K562 (cell line): ENCODE data around the gene PPP1R9B. TPM values are rescaled to one million over a fixed set of nuclear protein-coding genes. Genes with fewer than 3 reads are reported as not detected.
A peak's percentile ranks its signal among the peaks of the same experiment; 100 is the strongest.

Experiments used
- ARID4B ChIP-seq: sonication (generic); formaldehyde crosslinking; IDR thresholded peaks from 2 replicates; pipeline ENCODE4 v1.8.0; 2022; ENCODE audit warnings: mild to moderate bottlenecking, missing genetic modification reagents
- EGR1 ChIP-seq: fragments of 450-650 bp; conservative IDR thresholded peaks from 2 replicates; pipeline ENCODE4 v1.6.1; 2017; ENCODE audit warnings: mild to moderate bottlenecking
- EP400 ChIP-seq: fragments of 450-650 bp; IDR thresholded peaks from 2 replicates; pipeline ENCODE4 v1.6.1; 2017; ENCODE audit warnings: antibody characterized with exemption, mild to moderate bottlenecking, moderate library complexity
- RBFOX2 ChIP-seq: fragments of 200-400 bp; formaldehyde crosslinking; IDR thresholded peaks from 2 replicates; pipeline ENCODE4 v1.6.1; 2017; ENCODE audit warnings: low read depth, mild to moderate bottlenecking, low read length, moderate library complexity
- RREB1 ChIP-seq: fragments of 250-450 bp; sonication (Bioruptor Pico); IDR thresholded peaks from 2 replicates; pipeline ENCODE4 v1.4.0; 2020
- SP1 ChIP-seq: sonication (generic); formaldehyde crosslinking; IDR thresholded peaks from 2 replicates; pipeline ENCODE4 v1.8.1; 2022; ENCODE audit warnings: mild to moderate bottlenecking, missing genetic modification reagents
- SPI1 ChIP-seq: IDR thresholded peaks from 2 replicates; pipeline ENCODE4 v1.6.1; 2011; ENCODE audit warnings: low read depth, low read length, control low read depth, borderline replicate concordance
- STAG1 ChIP-seq: sonication (generic); formaldehyde crosslinking; IDR thresholded peaks from 2 replicates; pipeline ENCODE4 v1.5.0; 2020; ENCODE audit warnings: missing genetic modification reagents, borderline replicate concordance
- TEAD4 ChIP-seq, 2 experiments: sonication (generic) in 1 of 2; formaldehyde crosslinking in 1 of 2; IDR thresholded peaks; 2 replicates each; pipeline versions ENCODE4 v1.6.1 to v1.8.0; 2012 to 2022; ENCODE audit warnings: borderline replicate concordance in 1 of 2, inconsistent platforms in 1 of 2, low read length in 1 of 2, mild to moderate bottlenecking in 1 of 2, missing genetic modification reagents in 1 of 2
- ZNF197 ChIP-seq: fragments of 200-800 bp; sonication (Bioruptor generic); IDR thresholded peaks from 2 replicates; pipeline ENCODE4 v1.6.1; 2016; ENCODE audit warnings: low read depth, missing genetic modification characterization, missing compliant biosample characterization
- ZNF282 ChIP-seq: sonication (generic); formaldehyde crosslinking; IDR thresholded peaks from 2 replicates; pipeline ENCODE4 v1.8.1; 2023; ENCODE audit warnings: missing genetic modification reagents
- polyA plus RNA-seq, 8 experiments: library from polyadenylated mRNA; depleted of rRNA in 4 of 8; stranded (reverse) in 5 of 8; unstranded in 3 of 8; fragments of >200 nt; fragmentation: Nextera tagmentation in 2 of 8; fragmentation: Illumina TruSeq in 1 of 8; extraction: Ambion mirVana in 2 of 8; extraction: Trizol in 1 of 8; gene quantifications; 2 replicates each; pipeline versions ENCODE4 v1.2.1 to v1.2.3, GENCODE V29; 2011 to 2014; ENCODE audit warnings: inconsistent platforms in 1 of 8, missing spikeins in 1 of 8
- total RNA-seq, 7 experiments: library from RNA; depleted of rRNA in 6 of 7; stranded (reverse); fragments of >200 nt in 6 of 7; fragmentation: Illumina TruSeq in 2 of 7; extraction: Trizol in 2 of 7; gene quantifications; 2 replicates each; pipeline versions ENCODE4 v1.2.1 to v1.2.3, GENCODE V29; 2011 to 2021; ENCODE audit warnings: low replicate concordance in 1 of 7
- TF ChIP-seq, protein P1 (sequence below): sonication (generic); formaldehyde crosslinking; IDR thresholded peaks from 2 replicates; pipeline ENCODE4 v1.9.0; 2022; ENCODE audit warnings: mild to moderate bottlenecking, missing genetic modification reagents
- TF ChIP-seq, protein P2 (sequence below): sonication (generic); formaldehyde crosslinking; IDR thresholded peaks from 2 replicates; pipeline ENCODE4 v1.8.0; 2022; ENCODE audit warnings: missing genetic modification reagents, mild to moderate bottlenecking, moderate library complexity, borderline replicate concordance

PPP1R9B gene
- total and polyA plus RNA-seq, 9 of the 15 experiments (the other 6 are each of a cell fraction or from before 2014, with no cell fraction given) = 0.10 to 63.5 (median 24.7) TPM

DNA sequence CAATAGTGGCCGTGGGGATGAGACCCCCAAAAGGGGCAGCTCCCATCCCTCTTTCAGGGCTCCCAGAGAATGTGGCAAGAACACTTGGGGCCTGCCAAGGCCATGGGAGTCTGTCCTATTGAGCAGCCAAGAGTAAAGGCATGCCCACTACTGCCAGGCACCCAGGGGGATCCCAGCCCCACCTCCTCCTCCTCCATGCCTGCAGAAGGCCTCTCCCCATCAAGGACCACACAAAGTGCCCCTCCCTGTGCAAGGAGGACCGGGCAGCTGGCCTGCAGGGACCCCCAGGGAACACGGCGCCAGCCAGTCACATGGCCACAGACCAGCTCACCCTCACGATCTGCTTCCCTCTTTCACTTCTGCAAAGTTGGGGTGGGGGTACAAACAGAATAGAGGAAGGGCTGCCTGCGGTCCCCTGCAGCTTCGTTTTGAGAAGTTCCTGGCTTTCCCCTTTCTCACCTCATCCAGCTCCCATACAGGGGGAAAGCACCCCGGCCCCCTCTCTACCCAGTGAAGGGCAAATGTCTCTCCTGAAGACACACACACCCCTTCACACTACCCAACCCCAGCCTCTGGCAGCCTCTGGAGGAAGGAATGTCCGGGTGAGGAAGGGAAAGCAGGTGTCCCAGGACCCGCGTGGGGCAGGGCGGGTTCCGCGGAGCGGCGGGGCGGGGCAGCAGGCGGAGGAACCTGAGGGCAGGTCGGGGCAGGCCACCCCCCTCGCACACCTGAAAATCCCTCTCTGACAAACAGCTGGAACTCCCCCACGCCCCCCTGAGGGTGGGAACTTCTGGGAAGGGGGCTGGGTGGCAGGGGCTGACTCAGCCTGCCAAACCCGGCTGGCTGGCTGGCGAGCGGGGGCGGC is 2.0 kb downstream of the PPP1R9B start (continued):
- TF ChIP-seq, protein P1, sequence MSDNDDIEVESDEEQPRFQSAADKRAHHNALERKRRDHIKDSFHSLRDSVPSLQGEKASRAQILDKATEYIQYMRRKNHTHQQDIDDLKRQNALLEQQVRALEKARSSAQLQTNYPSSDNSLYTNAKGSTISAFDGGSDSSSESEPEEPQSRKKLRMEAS (CRISPR knock-in tag) = peak; percentile 16; the same call in 1 of the 2 replicates
- TF ChIP-seq STAG1 (no peak), EGR1 (peak; percentile 54), RREB1 (CRISPR knock-in tag) (no peak), SPI1 (peak; percentile 75), ARID4B (peak; percentile 47; the same call in 1 of the 2 replicates), ZNF197 (peak; percentile 38; the same call in 1 of the 2 replicates), RBFOX2 (peak; percentile 53), ZNF282 (CRISPR knock-in tag) (no peak), EP400 (peak; percentile 28; the same call in 1 of the 2 replicates), TEAD4 (IDR thresholded peaks at IDR 0.05; ENCODE audit: low read length) (peak; percentile 51), TEAD4 (CRISPR knock-in tag; IDR thresholded peaks at IDR 0.05; ENCODE audit: borderline replicate concordance) (no peak), SP1 (CRISPR knock-in tag) (0 out of 2 replicates have a peak, but pooled peaks have one; percentile 27)
- TF ChIP-seq, protein P2, sequence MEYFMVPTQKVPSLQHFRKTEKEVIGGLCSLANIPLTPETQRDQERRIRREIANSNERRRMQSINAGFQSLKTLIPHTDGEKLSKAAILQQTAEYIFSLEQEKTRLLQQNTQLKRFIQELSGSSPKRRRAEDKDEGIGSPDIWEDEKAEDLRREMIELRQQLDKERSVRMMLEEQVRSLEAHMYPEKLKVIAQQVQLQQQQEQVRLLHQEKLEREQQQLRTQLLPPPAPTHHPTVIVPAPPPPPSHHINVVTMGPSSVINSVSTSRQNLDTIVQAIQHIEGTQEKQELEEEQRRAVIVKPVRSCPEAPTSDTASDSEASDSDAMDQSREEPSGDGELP = peak; percentile 78
